GM12878 (cell line): ENCODE results near the gene UNC5CL. TPM values are rescaled to one million over a fixed set of nuclear protein-coding genes. Genes with fewer than 3 reads are reported as not detected.

Experiments
- ATAC-seq: fragments of 200-7000 bp; cut with Tn5 transposase; 3 replicates; pipeline ENCODE4 v1.9.1; 2020; ENCODE audit warnings: mild to moderate bottlenecking, moderate library complexity
- BruUV-seq: library from RNA; stranded (reverse); fragments of 400-500 nt; replicated peaks from 2 replicates; lab custom pipeline; 2021; lab: Mats Ljungman, UMichigan
- CTCF ChIA-PET: fragments of 300-600 bp; sonication (Branson Sonifier 250); formaldehyde crosslinking; extraction: SDS; loops from one replicate; lab custom pipeline; 2021; ENCODE audit warnings: inconsistent platforms; lab: Yijun Ruan, JAX
- POLR2A ChIA-PET: fragments of 350-600 bp; formaldehyde crosslinking; extraction: SDS; loops from one replicate; lab custom pipeline; 2021; ENCODE audit warnings: inconsistent platforms; lab: Charles Lee
- RAD21 ChIA-PET: fragments of 300-600 bp; sonication (Branson Sonifier 250); formaldehyde crosslinking; loops from one replicate; lab custom pipeline; 2023; ENCODE audit warnings: antibody characterized with exemption; ENCODE audit not compliant: unreplicated experiment; lab: Charles Lee
- SMC1A ChIA-PET: fragments of 300-600 bp; sonication (Branson Sonifier 250); formaldehyde crosslinking; loops from one replicate; lab custom pipeline; 2023; ENCODE audit not compliant: unreplicated experiment, uncharacterized antibody; lab: Charles Lee
- DNase-seq: peaks from one replicate; pipeline ENCODE4 v3.0.0-alpha.2; 2011; ENCODE audit warnings: low read depth, low spot score
- FAIRE-seq: peaks from 3 replicates; lab custom pipeline; 2011; peaks lifted over from hg19 to GRCh38; lab: Jason Lieb, UNC
- H2AFZ ChIP-seq: 2 replicates; pipeline ENCODE4 v1.6.0; 2011; ENCODE audit warnings: low read depth, low read length, control low read depth; ENCODE audit not compliant: control insufficient read depth
- H3K27ac ChIP-seq: 2 replicates; pipeline ENCODE4 v1.5.1; 2011; ENCODE audit warnings: control low read depth; ENCODE audit not compliant: control insufficient read depth, insufficient read depth
- H3K27me3 ChIP-seq, 2 experiments: replicated peaks in 1 of 2; 2 replicates each; pipeline versions ENCODE4 v1.6.0 to v1.6.1; 2011; ENCODE audit warnings: low read length in 1 of 2; ENCODE audit not compliant: control insufficient read depth in 2 of 2, insufficient read depth in 2 of 2
- H3K36me3 ChIP-seq, 2 experiments: 2 replicates each; pipeline ENCODE4 v1.5.1; 2011; ENCODE audit warnings: low read length in 1 of 2; ENCODE audit not compliant: control insufficient read depth in 2 of 2, insufficient read depth in 2 of 2
- H3K4me1 ChIP-seq: 2 replicates; pipeline ENCODE4 v1.6.1; 2011; ENCODE audit warnings: mild to moderate bottlenecking, low read length, moderate library complexity, mixed read lengths; ENCODE audit not compliant: control insufficient read depth, insufficient read depth
- H3K4me2 ChIP-seq: 2 replicates; pipeline ENCODE4 v1.6.0; 2011; ENCODE audit warnings: control low read depth; ENCODE audit not compliant: control insufficient read depth, insufficient read depth
- H3K4me3 ChIP-seq: fragments of 200-600 bp; sonication (generic); 2 replicates; pipeline ENCODE4 v1.5.1; 2016
- H3K79me2 ChIP-seq: 2 replicates; pipeline ENCODE4 v1.6.0; 2011; ENCODE audit warnings: low read length; ENCODE audit not compliant: control insufficient read depth, insufficient read depth
- H3K9ac ChIP-seq: 2 replicates; pipeline ENCODE4 v1.8.0; 2011; ENCODE audit warnings: low read length, control low read depth, mixed read lengths; ENCODE audit not compliant: control insufficient read depth, insufficient read depth
- H3K9me3 ChIP-seq: replicated peaks from 3 replicates; pipeline ENCODE4 v1.5.1; 2011; ENCODE audit warnings: mild to moderate bottlenecking, low read length; ENCODE audit not compliant: control insufficient read depth, insufficient read depth
- H4K20me1 ChIP-seq: 2 replicates; pipeline ENCODE4 v1.6.0; 2011; ENCODE audit not compliant: control insufficient read depth, insufficient read depth
- IKZF2 ChIP-seq, 2 experiments: fragments of 450-650 bp; IDR thresholded peaks; 2 replicates each; pipeline ENCODE4 v1.6.1; 2017; ENCODE audit warnings: mild to moderate bottlenecking in 2 of 2, moderate library complexity in 2 of 2
- KAT2A ChIP-seq: conservative IDR thresholded peaks from 2 replicates; pipeline ENCODE4 v1.6.1; 2011; ENCODE audit warnings: low read depth, low read length; ENCODE audit not compliant: control insufficient read depth
- MYC ChIP-seq: IDR thresholded peaks from 2 replicates; pipeline ENCODE4 v1.6.1; 2011; ENCODE audit warnings: mild to moderate bottlenecking, low read length, moderate library complexity, inconsistent platforms; ENCODE audit not compliant: insufficient read depth, insufficient replicate concordance, insufficient read length, severe bottlenecking
- NFIC ChIP-seq: IDR thresholded peaks from 2 replicates; pipeline ENCODE4 v1.6.1; 2012; ENCODE audit warnings: low read depth, mild to moderate bottlenecking, inconsistent platforms, low read length, moderate library complexity
- NFYB ChIP-seq: IDR thresholded peaks from 2 replicates; pipeline ENCODE4 v1.6.1; 2011; ENCODE audit warnings: low read depth, mild to moderate bottlenecking, low read length, improper control_type of control experiment, moderate library complexity; ENCODE audit not compliant: insufficient read depth
- PAX8 ChIP-seq: fragments of 450-650 bp; IDR thresholded peaks from 2 replicates; pipeline ENCODE4 v1.6.1; 2017; ENCODE audit warnings: mild to moderate bottlenecking, moderate library complexity
- RB1 ChIP-seq: fragments of 450-650 bp; formaldehyde crosslinking; IDR thresholded peaks from 2 replicates; pipeline ENCODE4 v1.6.1; 2017; ENCODE audit warnings: mild to moderate bottlenecking, borderline replicate concordance
- SMARCA5 ChIP-seq: fragments of 450-650 bp; IDR thresholded peaks from 2 replicates; pipeline ENCODE4 v1.6.1; 2017; ENCODE audit warnings: mild to moderate bottlenecking
- SREBF1 ChIP-seq: IDR thresholded peaks from 2 replicates; pipeline ENCODE4 v1.6.1; 2012; ENCODE audit warnings: mild to moderate bottlenecking, low read length
- WGBS: methylation state at CpG from one replicate; pipeline ENCODE4 v1.1.6; 2016; ENCODE audit warnings: low lambda C conversion rate; ENCODE audit not compliant: insufficient replicate concordance, insufficient coverage; ENCODE audit errors: missing lambda C conversion rate; 5-methylcytosine and 5-hydroxymethylcytosine counted together
- in situ Hi-C: fragments of 300-500 bp; cut with MboI; formaldehyde crosslinking; loops from 9 replicates; pipeline ENCODE4 v1.14.3; 2018; ENCODE audit warnings: mixed read lengths
- intact Hi-C: fragments of 100-400 bp; cut with micrococcal nuclease; formaldehyde crosslinking; loops from one replicate; pipeline ENCODE4 v1.14.2; 2022; ENCODE audit not compliant: unreplicated experiment
- polyA plus RNA-seq, 11 experiments: library from polyadenylated mRNA; depleted of rRNA in 4 of 11; unstranded in 6 of 11; stranded (reverse) in 5 of 11; fragments of >200 nt; fragmentation: Nextera tagmentation in 4 of 11; fragmentation: Illumina TruSeq in 1 of 11; extraction: Ambion mirVana in 4 of 11; extraction: Trizol in 1 of 11; gene quantifications; 1 replicate in 1 of 11; 2 replicates in 10 of 11; pipeline versions ENCODE4 v1.2.1 to v1.2.3, GENCODE V29; 2011 to 2016; ENCODE audit warnings: inconsistent platforms in 2 of 11, missing spikeins in 2 of 11, low read depth in 1 of 11
- total RNA-seq, 4 experiments: library from RNA; depleted of rRNA in 3 of 4; stranded (reverse); fragments of >200 nt in 3 of 4; fragmentation: Illumina TruSeq in 1 of 4; extraction: Trizol in 1 of 4; gene quantifications; 2 replicates each; pipeline versions ENCODE4 v1.2.1 to v1.2.3, GENCODE V29; 2013 to 2021
- TF ChIP-seq, protein P1 (sequence below): IDR thresholded peaks from 2 replicates; pipeline ENCODE4 v1.6.1; 2011; ENCODE audit warnings: borderline replicate concordance, low read depth, mild to moderate bottlenecking, moderate library complexity, low read length; ENCODE audit not compliant: insufficient read depth, poor library complexity, severe bottlenecking
- TF ChIP-seq, protein P2 (sequence below): IDR thresholded peaks from 2 replicates; pipeline ENCODE4 v1.6.1; 2011; ENCODE audit warnings: low read depth, low read length, improper control_type of control experiment, borderline replicate concordance
- TF ChIP-seq, protein P3 (sequence below): fragments of 450-650 bp; IDR thresholded peaks from 2 replicates; pipeline ENCODE4 v1.6.1; 2017; ENCODE audit warnings: antibody characterized with exemption, mild to moderate bottlenecking, moderate library complexity
- TF ChIP-seq, protein P4 (sequence below): fragments of 150-350 bp; IDR thresholded peaks from 2 replicates; pipeline ENCODE4 v1.6.1; 2016; ENCODE audit warnings: low read depth, low read length

The UNC5CL gene
- total and polyA plus RNA-seq, 10 of the 15 experiments (the other 5 are each of a cell fraction or from before 2014, with no cell fraction given), result 0.11 to 1.2 (median 0.46) TPM; not detected in 1

DNA sequence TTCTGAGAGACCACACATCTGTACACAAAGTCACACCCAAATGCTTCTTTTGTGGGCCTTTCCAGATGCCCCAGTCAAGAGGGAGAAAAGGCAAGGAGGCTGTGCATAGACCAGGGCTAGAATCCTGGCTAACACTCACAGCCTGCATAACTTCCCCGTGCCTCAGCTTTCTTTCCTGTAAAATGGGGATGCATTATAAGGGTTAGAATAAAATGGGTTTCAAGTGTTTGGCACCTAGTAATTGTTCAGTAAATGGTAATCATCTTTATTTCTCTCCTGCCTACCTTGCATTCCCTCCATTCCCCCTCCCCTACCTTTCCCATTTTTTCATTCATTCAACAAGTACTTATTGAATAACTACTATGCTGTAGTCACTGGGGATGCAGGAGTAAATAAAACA is 29.4 kb downstream of the UNC5CL start (continued):
- TF ChIP-seq, protein P1, sequence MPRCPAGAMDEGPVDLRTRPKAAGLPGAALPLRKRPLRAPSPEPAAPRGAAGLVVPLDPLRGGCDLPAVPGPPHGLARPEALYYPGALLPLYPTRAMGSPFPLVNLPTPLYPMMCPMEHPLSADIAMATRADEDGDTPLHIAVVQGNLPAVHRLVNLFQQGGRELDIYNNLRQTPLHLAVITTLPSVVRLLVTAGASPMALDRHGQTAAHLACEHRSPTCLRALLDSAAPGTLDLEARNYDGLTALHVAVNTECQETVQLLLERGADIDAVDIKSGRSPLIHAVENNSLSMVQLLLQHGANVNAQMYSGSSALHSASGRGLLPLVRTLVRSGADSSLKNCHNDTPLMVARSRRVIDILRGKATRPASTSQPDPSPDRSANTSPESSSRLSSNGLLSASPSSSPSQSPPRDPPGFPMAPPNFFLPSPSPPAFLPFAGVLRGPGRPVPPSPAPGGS, result no peak
- TF ChIP-seq, protein P2, sequence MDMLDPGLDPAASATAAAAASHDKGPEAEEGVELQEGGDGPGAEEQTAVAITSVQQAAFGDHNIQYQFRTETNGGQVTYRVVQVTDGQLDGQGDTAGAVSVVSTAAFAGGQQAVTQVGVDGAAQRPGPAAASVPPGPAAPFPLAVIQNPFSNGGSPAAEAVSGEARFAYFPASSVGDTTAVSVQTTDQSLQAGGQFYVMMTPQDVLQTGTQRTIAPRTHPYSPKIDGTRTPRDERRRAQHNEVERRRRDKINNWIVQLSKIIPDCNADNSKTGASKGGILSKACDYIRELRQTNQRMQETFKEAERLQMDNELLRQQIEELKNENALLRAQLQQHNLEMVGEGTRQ, result no peak
- TF ChIP-seq NFIC, result no peak

DNA sequence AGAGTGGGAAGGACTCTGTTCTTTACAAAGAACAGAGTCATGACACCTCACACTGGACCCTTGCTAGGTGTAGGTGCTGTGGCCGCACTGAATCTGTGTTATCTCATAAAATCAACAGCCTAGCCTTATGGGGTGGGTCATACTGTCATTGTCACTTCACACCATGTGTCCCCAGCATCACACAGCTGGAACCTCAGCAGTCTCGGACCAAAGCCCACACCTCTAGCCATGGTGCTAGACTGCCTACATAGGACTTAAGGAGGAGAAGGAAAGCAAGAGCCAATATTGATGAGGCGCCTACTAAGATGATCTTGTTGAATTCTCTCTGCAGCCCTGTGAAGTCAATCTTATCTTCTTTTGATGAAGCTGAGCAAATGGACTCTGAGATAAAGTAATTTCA is 31.0 kb downstream of the UNC5CL start:
- CTCF ChIA-PET, result interaction anchor here (0.6 to 2.9 kb wide), 6 partner anchors 10 to 296 kb away, joined by 3 to 9 read pairs (median 3); partner anchors contain the start of gene UNC5CL
- 30% methylated on average over 3 of the region's 3 CpGs for whole genome bisulfite sequencing
- in situ Hi-C loops, result loop anchor here (10.0 kb wide), 1 partner anchor 307 kb away; no protein-coding TSS in a partner anchor
- no peak overlapping the region for H3K9ac ChIP-seq
- intact Hi-C loops, result loop anchor here (5.0 kb wide), 1 partner anchor 309 kb away; no protein-coding TSS in a partner anchor
- POLR2A ChIA-PET, result no interaction called here
- H3K79me2 ChIP-seq, result no peaks in the 10 kb centered on the region
- no peak for ATAC-seq
- no peak for FAIRE-seq
- no peak overlapping the region for H3K27ac ChIP-seq
- SMC1A ChIA-PET, result interaction anchor here (1.9 kb wide), 1 partner anchor 11 kb away, joined by 5 read pairs; no protein-coding TSS in a partner anchor
- H3K27me3 ChIP-seq, result 0 out of 4 replicates have a peak, but pooled peaks cover 0 to 2% of the 10 kb centered on the region in 2 experiments
- no peaks in the 10 kb centered on the region for H3K36me3 ChIP-seq
- no peak overlapping the region for H2AFZ ChIP-seq
- no peaks in the 10 kb centered on the region for H3K9me3 ChIP-seq
- no TSS peak for BruUV-seq
- no peak overlapping the region for H3K4me3 ChIP-seq
- H3K4me2 ChIP-seq, result no peak overlapping the region
- no peak for DNase-seq
- no peaks in the 10 kb centered on the region for H3K4me1 ChIP-seq
- RAD21 ChIA-PET, result no interaction called here
- no peaks in the 10 kb centered on the region for H4K20me1 ChIP-seq
- no peak for TF ChIP-seq KAT2A
- TF ChIP-seq SREBF1, result no peak
- TF ChIP-seq NFYB, result no peak
- no peak for TF ChIP-seq MYC
- no peak for TF ChIP-seq NFIC
- TF ChIP-seq, protein P3, sequence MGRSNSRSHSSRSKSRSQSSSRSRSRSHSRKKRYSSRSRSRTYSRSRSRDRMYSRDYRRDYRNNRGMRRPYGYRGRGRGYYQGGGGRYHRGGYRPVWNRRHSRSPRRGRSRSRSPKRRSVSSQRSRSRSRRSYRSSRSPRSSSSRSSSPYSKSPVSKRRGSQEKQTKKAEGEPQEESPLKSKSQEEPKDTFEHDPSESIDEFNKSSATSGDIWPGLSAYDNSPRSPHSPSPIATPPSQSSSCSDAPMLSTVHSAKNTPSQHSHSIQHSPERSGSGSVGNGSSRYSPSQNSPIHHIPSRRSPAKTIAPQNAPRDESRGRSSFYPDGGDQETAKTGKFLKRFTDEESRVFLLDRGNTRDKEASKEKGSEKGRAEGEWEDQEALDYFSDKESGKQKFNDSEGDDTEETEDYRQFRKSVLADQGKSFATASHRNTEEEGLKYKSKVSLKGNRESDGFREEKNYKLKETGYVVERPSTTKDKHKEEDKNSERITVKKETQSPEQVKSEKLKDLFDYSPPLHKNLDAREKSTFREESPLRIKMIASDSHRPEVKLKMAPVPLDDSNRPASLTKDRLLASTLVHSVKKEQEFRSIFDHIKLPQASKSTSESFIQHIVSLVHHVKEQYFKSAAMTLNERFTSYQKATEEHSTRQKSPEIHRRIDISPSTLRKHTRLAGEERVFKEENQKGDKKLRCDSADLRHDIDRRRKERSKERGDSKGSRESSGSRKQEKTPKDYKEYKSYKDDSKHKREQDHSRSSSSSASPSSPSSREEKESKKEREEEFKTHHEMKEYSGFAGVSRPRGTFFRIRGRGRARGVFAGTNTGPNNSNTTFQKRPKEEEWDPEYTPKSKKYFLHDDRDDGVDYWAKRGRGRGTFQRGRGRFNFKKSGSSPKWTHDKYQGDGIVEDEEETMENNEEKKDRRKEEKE, result no peak
- no peak for TF ChIP-seq SMARCA5
- TF ChIP-seq PAX8, result no peak
- TF ChIP-seq RB1, result no peak
- no peak for TF ChIP-seq IKZF2 (IDR thresholded peaks at IDR 0.05)
- TF ChIP-seq, protein P4, sequence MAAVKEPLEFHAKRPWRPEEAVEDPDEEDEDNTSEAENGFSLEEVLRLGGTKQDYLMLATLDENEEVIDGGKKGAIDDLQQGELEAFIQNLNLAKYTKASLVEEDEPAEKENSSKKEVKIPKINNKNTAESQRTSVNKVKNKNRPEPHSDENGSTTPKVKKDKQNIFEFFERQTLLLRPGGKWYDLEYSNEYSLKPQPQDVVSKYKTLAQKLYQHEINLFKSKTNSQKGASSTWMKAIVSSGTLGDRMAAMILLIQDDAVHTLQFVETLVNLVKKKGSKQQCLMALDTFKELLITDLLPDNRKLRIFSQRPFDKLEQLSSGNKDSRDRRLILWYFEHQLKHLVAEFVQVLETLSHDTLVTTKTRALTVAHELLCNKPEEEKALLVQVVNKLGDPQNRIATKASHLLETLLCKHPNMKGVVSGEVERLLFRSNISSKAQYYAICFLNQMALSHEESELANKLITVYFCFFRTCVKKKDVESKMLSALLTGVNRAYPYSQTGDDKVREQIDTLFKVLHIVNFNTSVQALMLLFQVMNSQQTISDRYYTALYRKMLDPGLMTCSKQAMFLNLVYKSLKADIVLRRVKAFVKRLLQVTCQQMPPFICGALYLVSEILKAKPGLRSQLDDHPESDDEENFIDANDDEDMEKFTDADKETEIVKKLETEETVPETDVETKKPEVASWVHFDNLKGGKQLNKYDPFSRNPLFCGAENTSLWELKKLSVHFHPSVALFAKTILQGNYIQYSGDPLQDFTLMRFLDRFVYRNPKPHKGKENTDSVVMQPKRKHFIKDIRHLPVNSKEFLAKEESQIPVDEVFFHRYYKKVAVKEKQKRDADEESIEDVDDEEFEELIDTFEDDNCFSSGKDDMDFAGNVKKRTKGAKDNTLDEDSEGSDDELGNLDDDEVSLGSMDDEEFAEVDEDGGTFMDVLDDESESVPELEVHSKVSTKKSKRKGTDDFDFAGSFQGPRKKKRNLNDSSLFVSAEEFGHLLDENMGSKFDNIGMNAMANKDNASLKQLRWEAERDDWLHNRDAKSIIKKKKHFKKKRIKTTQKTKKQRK, result no peak
